Keratinocyte (primary cell): Measurements from ENCODE around the gene GALNT3. TPM values are rescaled to one million over a fixed set of nuclear protein-coding genes. Genes with fewer than 3 reads are reported as not detected.

Experiments
- DNase-seq: peaks from one replicate; pipeline ENCODE4 v3.0.0-alpha.2; 2011; ENCODE audit warnings: low read depth, missing footprints, low spot score
- FAIRE-seq: peaks from 2 replicates; lab custom pipeline; 2011; peaks lifted over from hg19 to GRCh38; lab: Jason Lieb, UNC
- H2AFZ ChIP-seq: 2 replicates; pipeline ENCODE4 v1.6.0; 2012; ENCODE audit warnings: low read length, control low read depth, inconsistent platforms; ENCODE audit not compliant: control insufficient read depth
- H3K27ac ChIP-seq: 2 replicates; pipeline ENCODE4 v1.5.1; 2011; ENCODE audit warnings: low read length; ENCODE audit not compliant: control insufficient read depth, insufficient read depth
- H3K27me3 ChIP-seq: 3 replicates; pipeline ENCODE4 v1.6.0; 2011; ENCODE audit warnings: low read length; ENCODE audit not compliant: control insufficient read depth, insufficient read depth; ENCODE audit errors: extremely low read depth
- H3K36me3 ChIP-seq, 2 experiments: 2 replicates in 1 of 2; 3 replicates in 1 of 2; pipeline ENCODE4 v1.5.1; 2011; ENCODE audit warnings: low read length in 2 of 2, mild to moderate bottlenecking in 1 of 2; ENCODE audit not compliant: control insufficient read depth in 2 of 2, insufficient read depth in 2 of 2; ENCODE audit errors: extremely low read depth in 1 of 2
- H3K4me1 ChIP-seq: 3 replicates; pipeline ENCODE4 v1.5.1; 2011; ENCODE audit warnings: low read length; ENCODE audit not compliant: control insufficient read depth, insufficient read depth; ENCODE audit errors: extremely low read depth
- H3K4me2 ChIP-seq: 3 replicates; pipeline ENCODE4 v1.6.0; 2011; ENCODE audit warnings: low read depth, low read length; ENCODE audit not compliant: control insufficient read depth, insufficient read depth; ENCODE audit errors: extremely low read depth
- H3K4me3 ChIP-seq, 3 experiments: fragments of 200-600 bp in 1 of 3; sonication (generic) in 1 of 3; 2 replicates in 2 of 3; 3 replicates in 1 of 3; pipeline ENCODE4 v1.5.1; 2011 to 2016; ENCODE audit warnings: low read length in 3 of 3, mild to moderate bottlenecking in 3 of 3, control low read depth in 2 of 3, inconsistent platforms in 1 of 3, low read depth in 1 of 3, mixed read lengths in 1 of 3, mixed run types in 1 of 3, moderate library complexity in 1 of 3; ENCODE audit not compliant: control insufficient read depth in 2 of 3, insufficient read depth in 2 of 3; ENCODE audit errors: extremely low read depth in 1 of 3
- H3K79me2 ChIP-seq: 2 replicates; pipeline ENCODE4 v1.6.0; 2012; ENCODE audit warnings: low read length; ENCODE audit not compliant: control insufficient read depth, insufficient read depth
- H3K9ac ChIP-seq: 3 replicates; pipeline ENCODE4 v1.6.0; 2011; ENCODE audit warnings: low read length; ENCODE audit not compliant: control insufficient read depth, insufficient read depth; ENCODE audit errors: extremely low read depth
- H3K9me1 ChIP-seq: 3 replicates; pipeline ENCODE4 v1.6.0; 2011; ENCODE audit warnings: low read length; ENCODE audit not compliant: control insufficient read depth, insufficient read depth; ENCODE audit errors: extremely low read depth
- H3K9me3 ChIP-seq: 2 replicates; pipeline ENCODE4 v1.5.1; 2012; ENCODE audit warnings: low read depth, low read length; ENCODE audit not compliant: control insufficient read depth
- H4K20me1 ChIP-seq: 3 replicates; pipeline ENCODE4 v1.6.0; 2011; ENCODE audit warnings: low read length; ENCODE audit not compliant: control insufficient read depth, insufficient read depth; ENCODE audit errors: extremely low read depth
- CTCF ChIP-seq, 3 experiments: IDR thresholded peaks in 1 of 3; conservative IDR thresholded peaks in 1 of 3; optimal IDR thresholded peaks in 1 of 3; 2 replicates in 2 of 3; 3 replicates in 1 of 3; pipeline versions ENCODE3 to v1.5.1; 2011; ENCODE audit warnings: low read length in 3 of 3, mild to moderate bottlenecking in 3 of 3, moderate library complexity in 2 of 3, control low read depth in 1 of 3, inconsistent platforms in 1 of 3; ENCODE audit not compliant: insufficient read depth in 2 of 3; ENCODE audit errors: extremely low read depth in 1 of 3
- EZH2 ChIP-seq: IDR thresholded peaks from one replicate; pipeline ENCODE4 v1.6.1; 2012; ENCODE audit warnings: inconsistent platforms, mild to moderate bottlenecking, low read length, moderate library complexity
- dilution Hi-C: fragments of 300-500 bp; cut with MboI; formaldehyde crosslinking; loops from one replicate; pipeline ENCODE4 v1.7.0; 2020; ENCODE audit warnings: low sequenced_read_pairs; ENCODE audit not compliant: extremely low pct_ligation_motif_present
- polyA plus RNA-seq, 5 experiments: library from polyadenylated mRNA; depleted of rRNA in 3 of 5; stranded (reverse) in 3 of 5; stranded (forward) in 1 of 5; unstranded in 1 of 5; fragments of >200 nt; gene quantifications; 1 replicate in 1 of 5; 2 replicates in 3 of 5; 3 replicates in 1 of 5; pipeline versions ENCODE4 v1.2.1 to v1.2.3, GENCODE V29; 2011 to 2012; ENCODE audit warnings: missing spikeins in 2 of 5, low read depth in 1 of 5, low replicate concordance in 1 of 5

GALNT3 gene
- polyA plus RNA-seq, 1 donor (not counting 4 experiments of a cell fraction or from before 2014, with no cell fraction given) = 70.3 TPM

- Histone ChIP-seq H3K27ac (no peak overlapping the region), H2AFZ (no peak overlapping the region), H3K79me2 (no peaks in the 10 kb centered on the region), H3K9ac (no peak overlapping the region), H3K4me1 (no peaks in the 10 kb centered on the region), H3K9me1 (no peaks in the 10 kb centered on the region), H4K20me1 (no peaks in the 10 kb centered on the region), H3K36me3 (peaks cover 6 to 17% of the 10 kb centered on the region in 2 experiments), H3K4me2 (no peak overlapping the region), H3K27me3 (no peaks in the 10 kb centered on the region), H3K4me3 (no peak overlapping the region), H3K9me3 (no peaks in the 10 kb centered on the region)
- dilution Hi-C loops = no loop called here
- DNase-seq (no peak), FAIRE-seq (no peak)
- TF ChIP-seq EZH2 (no peak), CTCF (optimal IDR thresholded peaks at IDR 0.05 in 1 of 3, IDR thresholded peaks at IDR 0.05 in 1 of 3, conservative IDR thresholded peaks at IDR 0.05 in 1 of 3; ENCODE audit: extremely low read depth in 1 of 3, insufficient read depth in 2 of 3, low read length in 3 of 3) (no peak)
Measured at GRCh38 chr2:165745916-165746315, 48.1 kb downstream of the GALNT3 start.

- dilution Hi-C loops = no loop called here
- H3K4me2 ChIP-seq = no peak overlapping the region
- no peaks in the 10 kb centered on the region for H3K9me1 ChIP-seq
- H3K36me3 ChIP-seq = peaks cover 5 to 6% of the 10 kb centered on the region in 2 experiments
- no peak overlapping the region for H3K4me3 ChIP-seq
- no peaks in the 10 kb centered on the region for H3K27me3 ChIP-seq
- H3K9ac ChIP-seq = no peak overlapping the region
- TF ChIP-seq CTCF (optimal IDR thresholded peaks at IDR 0.05 in 1 of 3, IDR thresholded peaks at IDR 0.05 in 1 of 3, conservative IDR thresholded peaks at IDR 0.05 in 1 of 3; ENCODE audit: extremely low read depth in 1 of 3, insufficient read depth in 2 of 3, low read length in 3 of 3) = no peak
- H2AFZ ChIP-seq = no peak overlapping the region
- no peaks in the 10 kb centered on the region for H3K4me1 ChIP-seq
- no peaks in the 10 kb centered on the region for H4K20me1 ChIP-seq
- no peak overlapping the region for H3K27ac ChIP-seq
- no peaks in the 10 kb centered on the region for H3K9me3 ChIP-seq
- FAIRE-seq = no peak
- DNase-seq = no peak
- no peaks in the 10 kb centered on the region for H3K79me2 ChIP-seq
Measured at GRCh38 chr2:165743442-165743841, 50.6 kb downstream of the GALNT3 start.
